ENCODE results near the gene ZNF365. TPM values are rescaled to one million over a fixed set of nuclear protein-coding genes. Genes with fewer than 3 reads are reported as not detected.

ZNF365 gene
- total RNA-seq, 4 donors from 2014 or later, result 1.3 TPM; not detected in 3

- intact Hi-C loops (cut with DNase I; ENCODE audit: low total_unique reads), result no loop called here
- no peaks in the 10 kb centered on the region for H3K36me3 ChIP-seq
- no peak for DNase-seq
These were observed 10.4 kb downstream of the ZNF365 start for GRCh38 chr10:62384447-62385081.

GRCh38 chr10:62386356-62387320, 12.5 kb downstream of the ZNF365 start:
- Histone ChIP-seq H3K4me3 (no peak overlapping the region), H3K27me3 (no peaks in the 10 kb centered on the region), H3K36me3 (no peaks in the 10 kb centered on the region), H3K9me3 (no peaks in the 10 kb centered on the region), H3K4me1 (no peaks in the 10 kb centered on the region), H3K27ac (no peak overlapping the region)
- intact Hi-C loops (cut with DNase I; ENCODE audit: low total_unique reads), result no loop called here
- no peak for DNase-seq
- TF ChIP-seq POLR2A (IDR thresholded peaks at IDR 0.05) (no peak), CTCF (IDR thresholded peaks at IDR 0.05) (no peak)

More at GRCh38 chr10:62384447-62385081, 10.4 kb downstream of the ZNF365 start:
- TF ChIP-seq CTCF (IDR thresholded peaks at IDR 0.05) (no peak), POLR2A (IDR thresholded peaks at IDR 0.05) (no peak)
- Histone ChIP-seq H3K27me3 (no peaks in the 10 kb centered on the region), H3K4me3 (no peak overlapping the region), H3K9me3 (no peaks in the 10 kb centered on the region), H3K4me1 (no peaks in the 10 kb centered on the region), H3K27ac (no peak overlapping the region)

GRCh38 chr10:62388328-62388727, 14.2 kb downstream of the ZNF365 start:
- TF ChIP-seq CTCF (IDR thresholded peaks at IDR 0.05), result no peak
- no peak for TF ChIP-seq POLR2A (IDR thresholded peaks at IDR 0.05)
- no peaks in the 10 kb centered on the region for H3K9me3 ChIP-seq
- H3K27me3 ChIP-seq, result no peaks in the 10 kb centered on the region
- no peak overlapping the region for H3K4me3 ChIP-seq
- H3K27ac ChIP-seq, result no peak overlapping the region
- no peak for DNase-seq
- intact Hi-C loops (cut with DNase I; ENCODE audit: low total_unique reads), result no loop called here
- no peaks in the 10 kb centered on the region for H3K4me1 ChIP-seq
- H3K36me3 ChIP-seq, result no peaks in the 10 kb centered on the region

GRCh38 chr10:62390497-62391176, 16.5 kb downstream of the ZNF365 start:
- DNase-seq, result no peak
- Histone ChIP-seq H3K27ac (no peak overlapping the region), H3K9me3 (no peaks in the 10 kb centered on the region), H3K4me1 (no peaks in the 10 kb centered on the region), H3K36me3 (no peaks in the 10 kb centered on the region), H3K4me3 (no peak overlapping the region), H3K27me3 (no peaks in the 10 kb centered on the region)
- TF ChIP-seq POLR2A (IDR thresholded peaks at IDR 0.05) (no peak), CTCF (IDR thresholded peaks at IDR 0.05) (no peak)
- intact Hi-C loops (cut with DNase I; ENCODE audit: low total_unique reads), result no loop called here

All from uterus (tissue), 4 donors.